ENCODE data around the gene UGGT2. TPM values are rescaled to one million over a fixed set of nuclear protein-coding genes. Genes with fewer than 3 reads are reported as not detected.

The UGGT2 gene
- total RNA-seq, 1 donor from 2014 or later = 26.0 TPM

DNA sequence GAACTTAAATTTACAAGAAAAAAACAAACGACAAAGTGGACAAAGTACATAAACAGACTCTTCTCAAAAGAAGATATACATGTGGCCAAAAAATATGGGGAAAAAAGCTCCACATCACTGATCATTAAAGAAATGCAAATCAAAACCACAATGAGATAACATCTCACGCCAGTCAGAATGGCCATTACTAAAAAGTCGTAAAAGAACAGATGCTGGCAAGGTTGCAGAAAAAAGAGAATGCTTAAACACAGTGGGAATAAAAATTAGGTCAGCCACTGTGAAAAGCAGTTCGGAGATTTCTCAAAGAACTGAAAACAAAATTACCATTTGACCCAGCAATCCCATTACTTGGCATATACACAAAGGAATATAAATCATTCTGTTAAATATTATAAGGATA lies 132.7 kb downstream of the UGGT2 start:
- Histone ChIP-seq H3K4me3 (no peak overlapping the region), H3K9me3 (no peaks in the 10 kb centered on the region), H3K4me1 (no peaks in the 10 kb centered on the region), H3K36me3 (peaks cover 0 to 10% of the 10 kb centered on the region in 2 donors), H3K27ac (no peak overlapping the region), H3K27me3 (no peaks in the 10 kb centered on the region)
- intact Hi-C loops (cut with DNase I) = no loop called here
- DNase-seq (ENCODE audit: low spot score in 2 of 2) = no peak
- TF ChIP-seq CTCF (IDR thresholded peaks at IDR 0.05) = no peak

DNA sequence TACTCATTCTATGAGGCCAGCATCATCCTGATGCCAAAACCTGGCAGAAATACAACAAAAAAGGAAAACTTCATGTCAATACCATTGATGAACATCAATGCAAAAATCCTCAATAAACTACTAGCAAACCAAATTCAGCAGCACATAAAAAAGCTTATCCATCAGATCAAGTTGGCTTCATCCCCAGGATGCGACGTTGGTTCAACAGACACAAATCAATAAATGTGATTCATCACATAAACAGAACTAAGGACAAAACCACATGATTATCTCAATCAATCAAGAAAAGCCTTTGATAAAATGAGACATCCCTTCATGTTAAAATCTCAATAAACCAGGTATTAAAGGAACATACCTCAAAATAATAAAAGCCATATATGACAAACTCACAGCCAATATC lies 134.3 kb downstream of the UGGT2 start:
- no peak overlapping the region for H3K27ac ChIP-seq
- H3K9me3 ChIP-seq = no peaks in the 10 kb centered on the region
- no peak for DNase-seq (ENCODE audit: low spot score in 2 of 2)
- no peak overlapping the region for H3K4me3 ChIP-seq
- H3K4me1 ChIP-seq = no peaks in the 10 kb centered on the region
- no peaks in the 10 kb centered on the region for H3K27me3 ChIP-seq
- intact Hi-C loops (cut with DNase I) = no loop called here
- no peak for TF ChIP-seq CTCF (IDR thresholded peaks at IDR 0.05)
- peaks cover 0 to 15% of the 10 kb centered on the region in 2 donors for H3K36me3 ChIP-seq

DNA sequence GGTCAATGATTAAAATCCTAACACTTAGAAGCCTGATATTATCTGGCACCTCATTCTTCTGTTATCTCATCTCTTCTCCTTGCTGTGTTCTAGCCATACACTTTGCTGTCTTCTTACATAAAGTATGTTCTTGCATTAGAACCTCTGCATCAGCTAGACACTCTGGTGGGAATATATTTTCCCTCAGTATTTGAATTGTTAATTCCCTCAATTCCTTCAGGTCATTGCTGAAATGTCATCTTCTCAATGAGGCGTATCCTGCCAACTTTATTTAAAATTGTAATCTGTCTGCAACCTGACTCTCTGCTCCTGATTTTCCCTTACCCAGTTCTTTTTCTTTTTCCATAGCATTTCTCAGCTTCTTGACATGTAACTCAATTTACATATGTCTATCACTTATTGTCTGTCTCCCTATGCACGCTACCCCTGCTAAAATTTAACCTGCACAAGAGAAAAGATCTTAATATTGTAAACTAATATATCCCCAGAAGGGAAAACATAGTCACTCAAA lies 138.2 kb downstream of the UGGT2 start:
- Histone ChIP-seq H3K4me1 (no peaks in the 10 kb centered on the region), H3K4me3 (no peak overlapping the region), H3K27ac (no peak overlapping the region), H3K9me3 (peaks cover 0 to 14% of the 10 kb centered on the region in 2 donors), H3K36me3 (peaks cover 0 to 16% of the 10 kb centered on the region in 2 donors), H3K27me3 (no peaks in the 10 kb centered on the region)
- no peak for DNase-seq (ENCODE audit: low spot score in 2 of 2)
- intact Hi-C loops (cut with DNase I) = no loop called here
- no peak for TF ChIP-seq CTCF (IDR thresholded peaks at IDR 0.05)

DNA sequence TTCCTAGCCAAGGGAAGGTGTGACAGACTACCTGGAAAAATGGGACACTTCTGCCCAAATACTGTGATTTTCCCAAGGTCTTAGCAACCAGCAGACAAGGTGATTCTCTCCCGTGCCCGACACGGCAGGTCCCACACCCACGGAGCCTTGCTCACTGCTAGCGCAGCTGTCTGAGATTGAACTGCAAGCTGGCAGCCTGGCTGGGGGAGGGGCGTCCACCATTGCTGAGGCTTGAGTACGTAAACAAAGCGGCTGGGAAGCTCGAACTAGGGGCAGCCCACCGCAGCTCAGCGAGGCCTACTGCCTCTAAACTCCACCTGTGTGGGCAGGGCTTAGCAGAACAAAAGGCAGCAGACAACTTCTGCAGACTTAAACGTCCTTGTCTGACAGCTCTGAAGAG lies 146.2 kb downstream of the UGGT2 start:
- intact Hi-C loops (cut with DNase I) = no loop called here
- Histone ChIP-seq H3K4me3 (no peak overlapping the region), H3K27me3 (no peaks in the 10 kb centered on the region), H3K36me3 (peaks cover 8 to 17% of the 10 kb centered on the region in 2 donors), H3K9me3 (peaks cover 0 to 8% of the 10 kb centered on the region in 2 donors), H3K4me1 (no peaks in the 10 kb centered on the region), H3K27ac (no peak overlapping the region)
- no peak for DNase-seq (ENCODE audit: low spot score in 2 of 2)
- TF ChIP-seq CTCF (IDR thresholded peaks at IDR 0.05) = no peak

GRCh38 chr13:95903569-95903968 lies 149.6 kb downstream of the UGGT2 start:
- no peak for DNase-seq (ENCODE audit: low spot score in 2 of 2)
- no peak overlapping the region for H3K27ac ChIP-seq
- no peak for TF ChIP-seq CTCF (IDR thresholded peaks at IDR 0.05)
- intact Hi-C loops (cut with DNase I) = no loop called here
- no peaks in the 10 kb centered on the region for H3K9me3 ChIP-seq
- H3K36me3 ChIP-seq = peaks cover 8 to 18% of the 10 kb centered on the region in 2 donors
- no peaks in the 10 kb centered on the region for H3K27me3 ChIP-seq
- H3K4me3 ChIP-seq = no peak overlapping the region
- no peaks in the 10 kb centered on the region for H3K4me1 ChIP-seq

- intact Hi-C loops (cut with DNase I) = no loop called here
- no peak for TF ChIP-seq CTCF (IDR thresholded peaks at IDR 0.05)
- Histone ChIP-seq H3K4me3 (no peak overlapping the region), H3K4me1 (no peaks in the 10 kb centered on the region), H3K27ac (no peak overlapping the region), H3K9me3 (no peaks in the 10 kb centered on the region), H3K36me3 (peaks cover 8 to 13% of the 10 kb centered on the region in 2 donors), H3K27me3 (no peaks in the 10 kb centered on the region)
- DNase-seq (ENCODE audit: low spot score in 2 of 2) = no peak
These were observed 150.5 kb downstream of the UGGT2 start for GRCh38 chr13:95902741-95903140.

Measured in ascending aorta (tissue), 2 donors.